ENCODE results near the gene MAP1B. TPM values are rescaled to one million over a fixed set of nuclear protein-coding genes. Genes with fewer than 3 reads are reported as not detected.
A peak's percentile ranks its signal among the peaks of the same experiment; 100 is the strongest.

The MAP1B gene
- polyA plus RNA-seq, 1 donor from 2014 or later = 234 TPM

GRCh38 chr5:72203251-72203845 lies 96.1 kb downstream of the MAP1B start:
- H3K79me2 ChIP-seq (replicated peaks; ENCODE audit: insufficient read depth, low read length) = peaks cover 95% of the 10 kb centered on the region
- no peak overlapping the region for H3K9ac ChIP-seq (ENCODE audit: low read length)
- no peaks in the 10 kb centered on the region for H3K27me3 ChIP-seq (ENCODE audit: insufficient read depth, low read depth, low read length)
- no peaks in the 10 kb centered on the region for H3K9me3 ChIP-seq (ENCODE audit: low read length)
- peaks cover 12% of the 10 kb centered on the region for H3F3A ChIP-seq (ENCODE audit: insufficient read depth, low read length, poor library complexity, severe bottlenecking)
- peaks cover 71% of the 10 kb centered on the region for H3K36me3 ChIP-seq (ENCODE audit: insufficient read depth, low read length)
- H3K4me2 ChIP-seq (ENCODE audit: low read length) = no peak overlapping the region
- no peak for TF ChIP-seq REST (IDR thresholded peaks at IDR 0.05; ENCODE audit: borderline replicate concordance)
- TF ChIP-seq MXI1 (conservative IDR thresholded peaks at IDR 0.05; ENCODE audit: poor library complexity, severe bottlenecking) = peak; percentile 58
- TF ChIP-seq TAF1 (IDR thresholded peaks at IDR 0.05; ENCODE audit: low read depth) = no peak
- peak; percentile 21 for TF ChIP-seq EP300 (conservative IDR thresholded peaks at IDR 0.05; ENCODE audit: poor library complexity, severe bottlenecking)
- no peak for TF ChIP-seq CTCF (IDR thresholded peaks at IDR 0.05; ENCODE audit: poor library complexity, severe bottlenecking)
- peak; percentile 53 for TF ChIP-seq POLR2AphosphoS5 (IDR thresholded peaks at IDR 0.05)
- TF ChIP-seq SMC3 (conservative IDR thresholded peaks at IDR 0.05; ENCODE audit: poor library complexity) = no peak
- TF ChIP-seq EZH2 (IDR thresholded peaks at IDR 0.05; ENCODE audit: borderline replicate concordance, insufficient read depth, low read length, poor library complexity, severe bottlenecking) = no peak
- TF ChIP-seq RAD21 (conservative IDR thresholded peaks at IDR 0.05) = no peak
- no peak overlapping the region for H2AFZ ChIP-seq (ENCODE audit: low read depth, low read length)
- peak overlapping the region; percentile 36 for H3K4me3 ChIP-seq (ENCODE audit: low read length)
- peaks cover 75% of the 10 kb centered on the region for H4K20me1 ChIP-seq (ENCODE audit: insufficient read depth)
- peak overlapping the region; percentile 5 for H3K27ac ChIP-seq (ENCODE audit: low read length)
- no peaks in the 10 kb centered on the region for H3K9me2 ChIP-seq (ENCODE audit: insufficient read depth, low read length)

GRCh38 chr5:72204946-72205345 lies 97.7 kb downstream of the MAP1B start:
- Histone ChIP-seq H2AFZ (ENCODE audit: low read depth, low read length) (no peak overlapping the region), H3K27me3 (ENCODE audit: insufficient read depth, low read depth, low read length) (no peaks in the 10 kb centered on the region), H3K4me3 (ENCODE audit: low read length) (no peak overlapping the region), H3K9me3 (ENCODE audit: low read length) (no peaks in the 10 kb centered on the region), H3K9ac (ENCODE audit: low read length) (no peak overlapping the region), H3K4me2 (ENCODE audit: low read length) (no peak overlapping the region), H3K27ac (ENCODE audit: low read length) (no peak overlapping the region), H3K9me2 (ENCODE audit: insufficient read depth, low read length) (no peaks in the 10 kb centered on the region), H3K36me3 (ENCODE audit: insufficient read depth, low read length) (peaks cover 57% of the 10 kb centered on the region), H3F3A (ENCODE audit: insufficient read depth, low read length, poor library complexity, severe bottlenecking) (peaks cover 11% of the 10 kb centered on the region), H4K20me1 (ENCODE audit: insufficient read depth) (peaks cover 59% of the 10 kb centered on the region), H3K79me2 (replicated peaks; ENCODE audit: insufficient read depth, low read length) (peaks cover 92% of the 10 kb centered on the region)
- TF ChIP-seq EZH2 (IDR thresholded peaks at IDR 0.05; ENCODE audit: borderline replicate concordance, insufficient read depth, low read length, poor library complexity, severe bottlenecking) = no peak
- no peak for TF ChIP-seq REST (IDR thresholded peaks at IDR 0.05; ENCODE audit: borderline replicate concordance)
- no peak for TF ChIP-seq TAF1 (IDR thresholded peaks at IDR 0.05; ENCODE audit: low read depth)
- no peak for TF ChIP-seq CTCF (IDR thresholded peaks at IDR 0.05; ENCODE audit: poor library complexity, severe bottlenecking)
- TF ChIP-seq MXI1 (conservative IDR thresholded peaks at IDR 0.05; ENCODE audit: poor library complexity, severe bottlenecking) = no peak
- TF ChIP-seq POLR2AphosphoS5 (IDR thresholded peaks at IDR 0.05) = no peak
- no peak for TF ChIP-seq SMC3 (conservative IDR thresholded peaks at IDR 0.05; ENCODE audit: poor library complexity)
- TF ChIP-seq RAD21 (conservative IDR thresholded peaks at IDR 0.05) = no peak
- TF ChIP-seq EP300 (conservative IDR thresholded peaks at IDR 0.05; ENCODE audit: poor library complexity, severe bottlenecking) = no peak
